ENCODE measurements around the gene GRK4.

The GRK4 gene

DNA sequence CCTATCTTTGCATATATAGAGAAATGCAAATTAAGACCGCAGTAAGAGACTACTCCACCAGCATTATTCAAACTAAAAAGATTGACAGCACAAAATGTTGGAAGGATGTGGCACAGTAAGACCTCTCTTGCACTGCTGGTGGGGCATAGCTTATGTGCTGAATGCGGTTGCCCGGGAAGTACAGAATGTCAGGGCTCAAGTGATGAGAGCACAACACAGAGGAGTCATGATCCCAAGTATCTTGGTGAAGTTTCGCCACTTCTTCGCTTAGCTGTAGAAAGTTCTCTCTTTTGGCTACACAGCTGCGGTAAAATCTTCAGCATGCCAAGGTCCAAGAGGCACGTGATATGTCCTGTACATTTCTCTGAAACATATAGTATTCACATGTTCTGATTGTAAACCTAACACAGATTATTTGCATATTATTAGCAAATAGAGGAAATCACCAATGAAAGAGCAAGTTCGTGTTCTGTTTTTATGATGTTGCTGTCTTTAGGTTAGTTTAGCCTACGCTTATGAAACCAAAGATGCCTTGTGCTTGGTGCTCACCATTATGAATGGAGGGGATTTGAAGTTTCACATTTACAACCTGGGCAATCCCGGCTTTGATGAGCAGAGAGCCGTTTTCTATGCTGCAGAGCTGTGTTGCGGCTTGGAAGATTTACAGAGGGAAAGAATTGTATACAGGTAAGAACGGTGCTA lies 55.9 kb downstream of the GRK4 start:
- TF ChIP-seq, protein P1, sequence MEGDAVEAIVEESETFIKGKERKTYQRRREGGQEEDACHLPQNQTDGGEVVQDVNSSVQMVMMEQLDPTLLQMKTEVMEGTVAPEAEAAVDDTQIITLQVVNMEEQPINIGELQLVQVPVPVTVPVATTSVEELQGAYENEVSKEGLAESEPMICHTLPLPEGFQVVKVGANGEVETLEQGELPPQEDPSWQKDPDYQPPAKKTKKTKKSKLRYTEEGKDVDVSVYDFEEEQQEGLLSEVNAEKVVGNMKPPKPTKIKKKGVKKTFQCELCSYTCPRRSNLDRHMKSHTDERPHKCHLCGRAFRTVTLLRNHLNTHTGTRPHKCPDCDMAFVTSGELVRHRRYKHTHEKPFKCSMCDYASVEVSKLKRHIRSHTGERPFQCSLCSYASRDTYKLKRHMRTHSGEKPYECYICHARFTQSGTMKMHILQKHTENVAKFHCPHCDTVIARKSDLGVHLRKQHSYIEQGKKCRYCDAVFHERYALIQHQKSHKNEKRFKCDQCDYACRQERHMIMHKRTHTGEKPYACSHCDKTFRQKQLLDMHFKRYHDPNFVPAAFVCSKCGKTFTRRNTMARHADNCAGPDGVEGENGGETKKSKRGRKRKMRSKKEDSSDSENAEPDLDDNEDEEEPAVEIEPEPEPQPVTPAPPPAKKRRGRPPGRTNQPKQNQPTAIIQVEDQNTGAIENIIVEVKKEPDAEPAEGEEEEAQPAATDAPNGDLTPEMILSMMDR (IDR thresholded peaks at IDR 0.05; ENCODE audit: insufficient read depth, low read depth, low read length, missing control alignments) = no peak
- DNase-seq (ENCODE audit: low read depth) = no peak

DNA sequence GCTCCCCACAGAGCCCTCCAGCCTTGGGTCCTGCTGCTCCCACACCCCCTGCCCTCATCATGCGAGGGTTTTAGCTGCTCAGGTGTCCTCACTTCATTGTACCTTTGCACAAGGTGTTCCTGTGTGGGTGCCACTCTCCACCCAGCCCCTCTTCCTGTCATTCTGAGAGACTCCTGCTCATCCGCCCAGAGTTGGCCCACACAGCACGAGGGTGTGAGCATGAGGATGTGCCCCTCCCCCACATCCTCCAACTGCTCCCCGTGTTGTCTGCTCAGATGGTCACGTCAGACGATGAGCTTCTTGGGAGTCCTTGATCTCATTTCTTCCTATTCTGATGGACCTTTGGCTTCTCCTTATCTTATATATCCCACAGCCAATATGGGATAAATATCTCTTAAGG lies 57.8 kb downstream of the GRK4 start:
- no peak overlapping the region for H3K4me3 ChIP-seq (ENCODE audit: low read length)
- DNase-seq (ENCODE audit: low read depth) = no peak
- TF ChIP-seq, protein P1 (IDR thresholded peaks at IDR 0.05; ENCODE audit: insufficient read depth, low read depth, low read length, missing control alignments) = no peak

More for the DNA sequence above, 55.9 kb downstream of the GRK4 start:
- no peak overlapping the region for H3K4me3 ChIP-seq (ENCODE audit: low read length)

DNA sequence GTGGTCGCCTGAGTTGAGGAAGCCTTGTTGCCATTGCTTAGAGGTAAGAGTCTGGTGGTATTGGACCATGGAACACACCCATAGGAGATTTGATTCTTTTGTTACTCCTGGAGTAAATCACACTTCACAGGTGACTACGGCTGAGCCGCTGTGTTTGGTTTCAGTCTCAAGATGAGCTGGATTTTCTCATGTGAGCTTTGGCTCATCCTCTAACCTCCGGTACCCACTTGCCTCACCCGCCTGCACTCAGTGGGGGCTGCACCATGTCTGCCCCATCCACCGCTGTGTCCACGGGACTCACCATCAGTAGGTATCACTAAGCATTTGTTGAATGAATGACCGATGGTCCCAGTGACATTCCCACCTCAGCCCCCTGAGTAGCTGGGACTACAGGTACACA lies 58.3 kb downstream of the GRK4 start:
- no peak for DNase-seq (ENCODE audit: low read depth)
- TF ChIP-seq, protein P1 (IDR thresholded peaks at IDR 0.05; ENCODE audit: insufficient read depth, low read depth, low read length, missing control alignments) = no peak
- no peak overlapping the region for H3K4me3 ChIP-seq (ENCODE audit: low read length)

DNA sequence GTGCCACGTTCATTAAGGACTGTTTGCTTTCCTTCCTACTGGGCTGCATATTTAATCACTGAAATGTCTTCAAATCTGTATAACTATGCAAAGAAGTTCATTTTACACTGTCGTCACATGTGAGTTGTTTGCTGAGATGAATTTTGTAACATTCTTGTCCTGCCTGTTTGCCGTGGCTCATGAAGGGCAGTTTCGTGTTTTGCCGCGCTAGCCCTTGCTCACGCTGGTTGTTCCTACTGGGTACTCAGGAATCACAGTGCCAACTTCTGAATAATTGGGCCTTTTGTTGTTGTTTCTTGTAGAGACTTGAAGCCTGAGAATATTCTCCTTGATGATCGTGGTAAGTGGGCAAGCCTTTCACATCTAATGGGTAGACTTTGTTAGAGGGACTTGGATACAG lies 58.7 kb downstream of the GRK4 start:
- no peak overlapping the region for H3K4me3 ChIP-seq (ENCODE audit: low read length)
- peak; percentile 78 for DNase-seq (ENCODE audit: low read depth)
- TF ChIP-seq, protein P1 (IDR thresholded peaks at IDR 0.05; ENCODE audit: insufficient read depth, low read depth, low read length, missing control alignments) = no peak

DNA sequence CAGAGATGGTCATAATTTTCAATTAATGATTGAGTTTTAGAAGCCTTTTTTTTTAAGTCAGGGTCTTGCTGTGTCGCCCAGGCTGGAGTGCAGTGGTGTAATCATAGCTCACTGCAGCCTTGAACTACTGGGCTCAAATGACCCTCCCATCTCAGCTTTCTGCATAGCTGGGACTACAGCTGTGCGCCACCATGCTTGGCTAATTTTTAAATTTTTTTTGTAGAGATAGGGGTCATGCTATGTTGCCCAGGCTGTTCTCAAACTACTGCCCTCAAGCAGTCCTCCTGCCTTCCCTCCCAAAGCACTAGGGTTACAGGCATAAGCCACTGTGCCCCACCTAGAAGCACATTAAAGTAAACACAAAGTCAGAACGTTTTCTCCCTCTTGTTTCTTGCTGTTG lies 59.3 kb downstream of the GRK4 start:
- H3K4me3 ChIP-seq (ENCODE audit: low read length) = no peak overlapping the region
- DNase-seq (ENCODE audit: low read depth) = no peak

DNA sequence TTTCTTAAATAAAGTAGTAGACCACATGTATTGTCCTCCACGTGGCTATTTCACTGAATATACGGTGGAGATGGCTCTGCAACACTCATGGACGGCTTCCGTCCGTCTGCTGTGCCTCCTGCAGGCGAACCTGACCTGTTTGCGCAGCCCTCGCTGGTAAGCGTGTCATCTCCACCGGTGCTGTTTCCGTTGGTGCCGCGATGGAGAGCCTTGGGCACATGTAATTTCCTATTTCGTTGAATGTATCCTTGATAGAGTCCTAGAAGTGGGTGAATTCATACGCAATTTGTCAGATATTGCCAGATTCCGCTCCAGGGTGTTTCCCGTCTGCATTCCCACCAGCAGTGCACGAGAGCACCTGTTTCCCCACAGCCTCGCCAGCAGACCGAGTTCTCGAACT lies 62.5 kb downstream of the GRK4 start:
- no peak overlapping the region for H3K4me3 ChIP-seq (ENCODE audit: low read length)

More for the DNA sequence above, 59.3 kb downstream of the GRK4 start:
- TF ChIP-seq, protein P1 (IDR thresholded peaks at IDR 0.05; ENCODE audit: insufficient read depth, low read depth, low read length, missing control alignments) = no peak

More for the DNA sequence above, 62.5 kb downstream of the GRK4 start:
- DNase-seq (ENCODE audit: low read depth) = no peak
- TF ChIP-seq, protein P1 (IDR thresholded peaks at IDR 0.05; ENCODE audit: insufficient read depth, low read depth, low read length, missing control alignments) = no peak
